Ovary (tissue), 9 donors: ENCODE data around the gene TCF4. TPM values are rescaled to one million over a fixed set of nuclear protein-coding genes. Genes with fewer than 3 reads are reported as not detected.
A peak's percentile ranks its signal among the peaks of the same experiment; 100 is the strongest.

Experiments used
- DNase-seq, 5 donors: peaks; one replicate each; pipeline ENCODE4 v3.0.0-alpha.2; 2019 to 2020
- H3K27ac ChIP-seq, 2 donors: fragments of 200-600 bp; one replicate each; pipeline versions ENCODE4 v1.5.1 to v1.8.0; 2019 to 2022
- H3K27me3 ChIP-seq: fragments of 200-600 bp; one replicate; pipeline ENCODE4 v1.8.0; 2022
- H3K36me3 ChIP-seq: fragments of 200-600 bp; sonication (generic); one replicate; pipeline ENCODE4 v1.5.1; 2019
- H3K4me1 ChIP-seq: one replicate; pipeline ENCODE4 v1.8.1; 2013; ENCODE audit warnings: mild to moderate bottlenecking, moderate library complexity; ENCODE audit not compliant: insufficient read depth
- H3K4me3 ChIP-seq: fragments of 200-600 bp; sonication (generic); one replicate; pipeline ENCODE4 v1.5.1; 2017
- H3K9me3 ChIP-seq, 2 donors: fragments of 200-600 bp in 1 of 2; sonication (generic) in 1 of 2; one replicate each; pipeline versions ENCODE4 v1.5.1 to v1.8.1; 2013 to 2019; ENCODE audit warnings: mild to moderate bottlenecking in 1 of 2, moderate library complexity in 1 of 2
- EP300 ChIP-seq: sonication (generic); formaldehyde crosslinking; IDR thresholded peaks from one replicate; pipeline ENCODE4 v1.6.1; 2017; ENCODE audit warnings: antibody characterized with exemption
- POLR2A ChIP-seq: fragments of 450-650 bp; IDR thresholded peaks from one replicate; pipeline ENCODE4 v1.6.1; 2017; ENCODE audit warnings: antibody characterized with exemption, mild to moderate bottlenecking, moderate library complexity
- WGBS, 3 donors: extraction: QIAGEN DNeasy Blood & Tissue Kit in 1 of 3; methylation state at CpG; one replicate each; pipeline versions ENCODE4 v1.1.5 to v1.1.7; 2013 to 2017; 5-methylcytosine and 5-hydroxymethylcytosine counted together
- intact Hi-C, 4 donors: fragments of 100-400 bp; cut with DNase I; formaldehyde crosslinking; loops; one replicate each; pipeline versions ENCODE4 v1.11.0 to v1.15.1; 2022 to 2023
- polyA plus RNA-seq, 2 donors: library from polyadenylated mRNA; stranded (reverse); fragments of 200-250 nt in 1 of 2; fragments of 350-450 nt in 1 of 2; fragmentation: Illumina TruSeq in 1 of 2; extraction: RNeasy Lipid Tissue Mini Kit (QIAGEN cat#74804) in 1 of 2; gene quantifications; one replicate each; pipeline ENCODE4 v1.2.3, GENCODE V29; 2013 to 2014
- total RNA-seq, 7 donors: library from RNA; depleted of rRNA in 2 of 7; stranded (reverse); fragments of >200 nt in 2 of 7; fragmentation: NEBNext Ultra II Directional in 3 of 7; extraction: Animal tissue kit (Norgen Biotek cat#: 25700) in 3 of 7; gene quantifications; one replicate each; pipeline versions ENCODE4 v1.1.0 to v1.2.4, GENCODE V29; 2016 to 2023
- TF ChIP-seq, protein P1 (sequence below), 3 donors: fragments of 450-650 bp in 2 of 3; fragments of 200-600 bp in 1 of 3; IDR thresholded peaks; one replicate each; pipeline versions ENCODE4 v1.5.1 to v1.8.0; 2016 to 2022; ENCODE audit warnings: antibody characterized with exemption in 3 of 3, mild to moderate bottlenecking in 1 of 3
- donor health status: DM: no; HTN: no; CAD: no; lungs with moderate emphysema.
- donor health status: DM: no; HTN: no; CAD: no.
- donor health status: Bipolar disorder and iron deficiency.
- donor health status: DM: yes; HTN: yes; CAD: no.
- donor health status: DM: no; HTN: no; CAD: no.
- donor health status: DM: yes; HTN: yes; CAD: no.

Gene TCF4
- total and polyA plus RNA-seq, 9 donors, result 36.5 to 131 (median 112) TPM

DNA sequence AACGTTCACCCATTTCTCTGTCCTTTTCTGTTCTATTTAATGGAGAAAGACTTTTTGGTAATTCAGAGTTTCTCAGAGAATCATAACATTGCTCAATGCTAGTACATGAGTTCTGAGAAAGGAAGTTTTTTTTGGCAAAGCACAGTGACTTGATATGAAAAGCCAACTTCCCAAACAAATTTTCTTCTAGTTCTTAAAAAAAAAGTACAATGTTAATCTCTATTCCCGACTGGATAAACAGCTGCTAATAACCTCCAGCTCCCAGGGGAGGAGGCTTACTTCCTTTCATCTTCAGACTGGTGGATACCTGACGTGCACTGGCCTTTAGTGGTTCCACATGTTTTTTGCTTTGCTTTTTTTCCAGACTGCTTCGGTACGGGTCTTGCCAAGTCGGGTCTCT, 344.1 kb downstream of the TCF4 start:
- H3K27me3 ChIP-seq, result no peaks in the 10 kb centered on the region
- no peaks in the 10 kb centered on the region for H3K9me3 ChIP-seq
- 2 to 5% (median 3%) methylated on average over 6 of the region's 6 CpGs for WGBS, 3 donors
- intact Hi-C loops, result loop anchor here in 3 of 4 donors (5.0 to 10.0 kb wide), 5 partner anchors 78 to 541 kb away; partner anchors contain the start of gene TCF4 (in 1 of the 3)
- H3K4me3 ChIP-seq, result no peak overlapping the region
- no peaks in the 10 kb centered on the region for H3K36me3 ChIP-seq
- DNase-seq, result peak in 4 of 5 donors; percentile 45 to 67 (median 61)
- H3K4me1 ChIP-seq, result peaks cover 13% of the 10 kb centered on the region
- peak overlapping the region in 1 of 2 donors; percentile 59 for H3K27ac ChIP-seq
- TF ChIP-seq, protein P1, sequence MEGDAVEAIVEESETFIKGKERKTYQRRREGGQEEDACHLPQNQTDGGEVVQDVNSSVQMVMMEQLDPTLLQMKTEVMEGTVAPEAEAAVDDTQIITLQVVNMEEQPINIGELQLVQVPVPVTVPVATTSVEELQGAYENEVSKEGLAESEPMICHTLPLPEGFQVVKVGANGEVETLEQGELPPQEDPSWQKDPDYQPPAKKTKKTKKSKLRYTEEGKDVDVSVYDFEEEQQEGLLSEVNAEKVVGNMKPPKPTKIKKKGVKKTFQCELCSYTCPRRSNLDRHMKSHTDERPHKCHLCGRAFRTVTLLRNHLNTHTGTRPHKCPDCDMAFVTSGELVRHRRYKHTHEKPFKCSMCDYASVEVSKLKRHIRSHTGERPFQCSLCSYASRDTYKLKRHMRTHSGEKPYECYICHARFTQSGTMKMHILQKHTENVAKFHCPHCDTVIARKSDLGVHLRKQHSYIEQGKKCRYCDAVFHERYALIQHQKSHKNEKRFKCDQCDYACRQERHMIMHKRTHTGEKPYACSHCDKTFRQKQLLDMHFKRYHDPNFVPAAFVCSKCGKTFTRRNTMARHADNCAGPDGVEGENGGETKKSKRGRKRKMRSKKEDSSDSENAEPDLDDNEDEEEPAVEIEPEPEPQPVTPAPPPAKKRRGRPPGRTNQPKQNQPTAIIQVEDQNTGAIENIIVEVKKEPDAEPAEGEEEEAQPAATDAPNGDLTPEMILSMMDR (IDR thresholded peaks at IDR 0.05), result no peak
- TF ChIP-seq EP300, result no peak
- TF ChIP-seq POLR2A, result no peak

DNA sequence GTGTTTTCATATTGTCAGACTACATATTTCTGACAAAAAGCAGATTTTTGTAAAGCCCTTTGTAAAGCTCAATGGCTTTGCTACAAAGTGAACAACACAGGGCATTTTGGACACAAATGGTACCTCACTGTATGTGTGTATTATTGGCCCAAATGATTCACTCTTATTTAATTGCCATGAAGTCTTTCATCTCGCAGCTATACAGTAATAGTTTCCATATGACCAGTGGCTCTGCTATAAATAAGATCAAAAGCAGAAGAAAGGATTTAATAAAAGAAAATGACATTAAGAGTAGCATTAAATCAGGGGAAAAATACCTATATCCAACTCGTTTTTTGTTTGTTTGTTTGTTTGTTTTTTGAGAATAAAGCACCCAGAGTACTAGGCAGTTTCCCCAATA, 344.7 kb downstream of the TCF4 start:
- WGBS, 3 donors, result 52 to 67% (median 55%) methylated on average over 2 of the region's 2 CpGs
- intact Hi-C loops, result loop anchor here in 3 of 4 donors (5.0 to 10.0 kb wide), 5 partner anchors 79 to 542 kb away; partner anchors contain the start of gene TCF4 (in 1 of the 3)
- no peak overlapping the region for H3K4me3 ChIP-seq
- H3K4me1 ChIP-seq, result peaks cover 13% of the 10 kb centered on the region
- no peaks in the 10 kb centered on the region for H3K9me3 ChIP-seq
- DNase-seq, result no peak
- H3K36me3 ChIP-seq, result no peaks in the 10 kb centered on the region
- TF ChIP-seq, protein P1 (IDR thresholded peaks at IDR 0.05), result no peak
- TF ChIP-seq POLR2A, result no peak
- no peak for TF ChIP-seq EP300
- peak overlapping the region in 1 of 2 donors; percentile 41 for H3K27ac ChIP-seq
- H3K27me3 ChIP-seq, result no peaks in the 10 kb centered on the region

DNA sequence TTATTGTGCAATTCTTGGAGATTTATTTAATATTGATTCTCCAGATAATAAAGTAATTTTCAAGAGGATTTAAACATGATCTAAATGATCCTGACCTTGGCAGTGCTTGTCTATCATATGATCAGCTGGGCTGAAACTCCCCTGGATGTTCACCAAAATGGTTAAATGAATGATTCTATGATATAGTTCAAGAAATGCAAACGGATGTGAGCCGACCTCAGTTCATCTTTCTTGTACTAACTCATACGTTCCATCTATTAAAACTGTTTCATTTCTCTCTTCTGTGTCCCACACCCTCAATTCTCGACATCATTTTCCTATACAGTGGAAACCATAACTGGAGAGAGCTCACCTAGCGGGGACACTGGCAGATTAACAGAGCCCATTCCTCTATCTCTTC, 347.0 kb downstream of the TCF4 start:
- H3K4me3 ChIP-seq, result no peak overlapping the region
- DNase-seq, result no peak
- no peak overlapping the region for H3K27ac ChIP-seq
- TF ChIP-seq, protein P1 (IDR thresholded peaks at IDR 0.05), result no peak
- TF ChIP-seq EP300 (no peak), POLR2A (no peak)
- intact Hi-C loops, result loop anchor here in 3 of 4 donors (5.0 to 10.0 kb wide), 5 partner anchors 81 to 544 kb away; partner anchors contain the start of gene TCF4 (in 1 of the 3)
- no peaks in the 10 kb centered on the region for H3K36me3 ChIP-seq
- H3K27me3 ChIP-seq, result no peaks in the 10 kb centered on the region
- 85 to 90% (median 89%) methylated on average over 5 of the region's 5 CpGs for WGBS, 3 donors
- H3K4me1 ChIP-seq, result peaks cover 11% of the 10 kb centered on the region
- no peaks in the 10 kb centered on the region for H3K9me3 ChIP-seq

DNA sequence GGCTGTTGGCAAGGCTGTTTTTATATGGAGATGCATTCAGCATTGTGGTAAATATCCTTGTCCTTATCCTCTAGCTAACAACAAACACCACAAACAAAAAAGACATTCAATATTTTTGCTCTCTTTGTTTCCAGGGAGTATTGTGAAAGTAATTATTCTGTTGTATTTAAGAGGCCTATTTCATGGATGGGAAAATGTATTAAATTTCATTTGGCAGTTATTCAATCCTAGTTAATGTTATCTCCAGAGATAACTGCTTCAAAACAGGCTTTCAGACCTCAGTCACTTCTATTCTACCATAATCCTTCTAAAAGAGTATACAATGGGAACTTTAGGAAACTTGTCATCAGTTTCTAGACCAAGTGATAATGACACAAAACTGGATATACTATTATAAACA, 348.3 kb downstream of the TCF4 start:
- intact Hi-C loops, result loop anchor here (5.0 to 10.0 kb wide), 8 partner anchors 83 to 1335 kb away; partner anchors contain the start of gene TCF4 (in 1 of the 4)

More for the DNA sequence above, 348.3 kb downstream of the TCF4 start:
- DNase-seq, result no peak
- no peaks in the 10 kb centered on the region for H3K27me3 ChIP-seq
- peaks cover 9% of the 10 kb centered on the region for H3K4me1 ChIP-seq
- no peaks in the 10 kb centered on the region for H3K36me3 ChIP-seq
- no peaks in the 10 kb centered on the region for H3K9me3 ChIP-seq
- TF ChIP-seq POLR2A (no peak), EP300 (no peak)
- TF ChIP-seq, protein P1 (IDR thresholded peaks at IDR 0.05), result no peak
- no peak overlapping the region for H3K27ac ChIP-seq
- no peak overlapping the region for H3K4me3 ChIP-seq
